ENCODE measurements around the gene VPS52.
A peak's percentile ranks its signal among the peaks of the same experiment; 100 is the strongest.

The VPS52 gene

GRCh38 chr6:33211136-33211535, 60.5 kb downstream of the VPS52 start:
- Histone ChIP-seq H3K9ac (ENCODE audit: low read depth in 1 of 2, low read length in 2 of 2) (no peak overlapping the region), H3K27ac (ENCODE audit: low read depth in 2 of 2, low read length in 2 of 2) (no peak overlapping the region), H3K4me3 (ENCODE audit: low read length in 2 of 2) (no peak overlapping the region), H3K27me3 (ENCODE audit: control insufficient read depth in 2 of 2, insufficient read depth in 2 of 2, low read length in 2 of 2) (peaks cover 9 to 28% of the 10 kb centered on the region in 2 donors), H3K4me1 (ENCODE audit: control insufficient read depth in 2 of 2, insufficient read depth in 2 of 2, low read length in 2 of 2) (peaks cover 12 to 19% of the 10 kb centered on the region in 2 donors), H3K36me3 (ENCODE audit: control insufficient read depth in 2 of 2, insufficient read depth in 2 of 2, low read length in 2 of 2) (peaks cover 6 to 10% of the 10 kb centered on the region in 2 donors), H3K9me3 (ENCODE audit: control insufficient read depth in 2 of 2, low read length in 2 of 2) (no peaks in the 10 kb centered on the region)

DNA sequence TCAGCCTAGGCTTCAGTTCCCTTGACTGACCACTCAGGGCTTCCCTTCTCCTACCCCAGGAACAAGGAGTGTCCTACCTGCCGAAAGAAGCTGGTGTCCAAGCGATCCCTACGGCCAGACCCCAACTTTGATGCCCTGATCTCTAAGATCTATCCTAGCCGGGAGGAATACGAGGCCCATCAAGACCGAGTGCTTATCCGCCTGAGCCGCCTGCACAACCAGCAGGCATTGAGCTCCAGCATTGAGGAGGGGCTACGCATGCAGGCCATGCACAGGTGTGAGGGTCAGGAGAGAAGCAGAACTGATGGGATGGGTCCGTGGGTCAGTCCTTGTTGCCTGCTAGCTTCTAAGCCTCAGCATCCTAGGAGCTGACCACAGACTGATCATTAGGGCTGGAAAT, 61.8 kb downstream of the VPS52 start:
- H3K9me3 ChIP-seq (ENCODE audit: control insufficient read depth in 2 of 2, low read length in 2 of 2), result no peaks in the 10 kb centered on the region
- peaks cover 18 to 25% of the 10 kb centered on the region in 2 donors for H3K4me1 ChIP-seq (ENCODE audit: control insufficient read depth in 2 of 2, insufficient read depth in 2 of 2, low read length in 2 of 2)
- no peak overlapping the region for H3K4me3 ChIP-seq (ENCODE audit: low read length in 2 of 2)
- H3K27ac ChIP-seq (ENCODE audit: low read depth in 2 of 2, low read length in 2 of 2), result no peak overlapping the region
- peaks cover 9 to 23% of the 10 kb centered on the region in 2 donors for H3K27me3 ChIP-seq (ENCODE audit: control insufficient read depth in 2 of 2, insufficient read depth in 2 of 2, low read length in 2 of 2)
- no peak overlapping the region for H3K9ac ChIP-seq (ENCODE audit: low read depth in 1 of 2, low read length in 2 of 2)
- H3K36me3 ChIP-seq (ENCODE audit: control insufficient read depth in 2 of 2, insufficient read depth in 2 of 2, low read length in 2 of 2), result peaks cover 6 to 10% of the 10 kb centered on the region in 2 donors

DNA sequence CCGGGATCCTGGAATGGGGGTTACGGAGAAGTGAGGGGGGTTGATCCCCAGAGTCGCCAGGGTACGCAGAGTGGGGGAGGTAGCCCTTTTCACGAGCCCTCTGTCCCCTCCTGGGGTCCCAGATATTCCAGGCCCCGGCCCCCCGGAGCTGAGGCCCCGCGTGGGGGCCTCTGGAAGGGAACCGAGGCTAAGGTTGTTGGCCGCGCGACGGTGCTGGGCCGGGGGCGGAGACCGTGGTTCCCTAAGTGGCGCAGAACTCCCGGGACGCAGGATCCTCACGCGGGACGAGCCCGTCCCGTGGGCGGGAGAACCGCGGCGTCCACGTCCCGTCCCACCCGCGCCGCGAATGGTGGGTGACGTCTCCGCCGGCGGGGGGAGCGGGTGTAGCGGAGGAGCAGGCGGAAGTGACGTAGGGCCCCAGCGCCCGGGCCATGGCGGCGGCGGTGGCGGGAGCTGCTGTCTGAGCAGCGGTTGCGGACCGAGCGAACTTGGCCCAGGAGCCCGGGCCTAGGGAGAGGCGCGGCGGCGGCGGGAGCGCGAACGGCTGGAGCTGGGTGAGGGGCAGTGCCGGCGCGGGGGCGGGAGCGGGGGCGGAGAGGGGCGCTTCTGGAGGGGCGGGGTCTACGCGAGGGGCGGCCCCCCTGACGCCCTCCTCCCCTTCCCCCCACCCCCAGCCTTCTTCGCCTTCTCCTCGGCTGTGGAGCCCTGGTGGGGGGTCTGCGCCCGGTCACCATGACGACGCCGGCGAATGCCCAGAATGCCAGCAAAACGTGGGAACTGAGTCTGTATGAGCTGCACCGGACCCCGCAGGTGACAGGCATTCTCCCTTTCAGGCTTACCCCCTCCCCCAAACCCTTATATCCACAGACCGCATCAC, 63.3 kb downstream of the VPS52 start, which contains the start of gene RING1:
Gene RING1 (plus strand): TSS at position 410 of the 877 bp plus-strand sequence. CDS start 323 bp downstream, at position 733.
- Histone ChIP-seq H3K4me3 (ENCODE audit: low read length in 2 of 2) (peak within 1 kb of the TSS; percentile 72 to 90), H3K27me3 (ENCODE audit: control insufficient read depth in 2 of 2, insufficient read depth in 2 of 2, low read length in 2 of 2) (peaks cover 3 to 13% of the 10 kb centered on the region in 2 donors), H3K9ac (ENCODE audit: low read depth in 1 of 2, low read length in 2 of 2) (peak within 1 kb of the TSS; percentile 97 to 98), H3K36me3 (ENCODE audit: control insufficient read depth in 2 of 2, insufficient read depth in 2 of 2, low read length in 2 of 2) (peaks cover 13 to 15% of the 10 kb centered on the region in 2 donors), H3K4me1 (ENCODE audit: control insufficient read depth in 2 of 2, insufficient read depth in 2 of 2, low read length in 2 of 2) (peaks cover 25 to 29% of the 10 kb centered on the region in 2 donors), H3K9me3 (ENCODE audit: control insufficient read depth in 2 of 2, low read length in 2 of 2) (no peaks in the 10 kb centered on the region), H3K27ac (ENCODE audit: low read depth in 2 of 2, low read length in 2 of 2) (peak within 1 kb of the TSS; percentile 87 to 91)

GRCh38 chr6:33207552-33208090, 64.1 kb downstream of the VPS52 start:
- peak overlapping the region; percentile 97 to 98 for H3K9ac ChIP-seq (ENCODE audit: low read depth in 1 of 2, low read length in 2 of 2)
- H3K9me3 ChIP-seq (ENCODE audit: control insufficient read depth in 2 of 2, low read length in 2 of 2), result no peaks in the 10 kb centered on the region
- peaks cover 19 to 25% of the 10 kb centered on the region in 2 donors for H3K4me1 ChIP-seq (ENCODE audit: control insufficient read depth in 2 of 2, insufficient read depth in 2 of 2, low read length in 2 of 2)
- peak overlapping the region; percentile 87 to 91 for H3K27ac ChIP-seq (ENCODE audit: low read depth in 2 of 2, low read length in 2 of 2)
- H3K4me3 ChIP-seq (ENCODE audit: low read length in 2 of 2), result peak overlapping the region; percentile 72 to 90
- H3K27me3 ChIP-seq (ENCODE audit: control insufficient read depth in 2 of 2, insufficient read depth in 2 of 2, low read length in 2 of 2), result peaks cover 0 to 6% of the 10 kb centered on the region in 2 donors
- peaks cover 20 to 22% of the 10 kb centered on the region in 2 donors for H3K36me3 ChIP-seq (ENCODE audit: control insufficient read depth in 2 of 2, insufficient read depth in 2 of 2, low read length in 2 of 2)

- Histone ChIP-seq H3K27me3 (ENCODE audit: control insufficient read depth in 2 of 2, insufficient read depth in 2 of 2, low read length in 2 of 2) (peaks cover 0 to under 1% of the 10 kb centered on the region in 2 donors), H3K9me3 (ENCODE audit: control insufficient read depth in 2 of 2, low read length in 2 of 2) (no peaks in the 10 kb centered on the region), H3K4me3 (ENCODE audit: low read length in 2 of 2) (peak overlapping the region; percentile 72 to 90), H3K27ac (ENCODE audit: low read depth in 2 of 2, low read length in 2 of 2) (no peak overlapping the region), H3K36me3 (ENCODE audit: control insufficient read depth in 2 of 2, insufficient read depth in 2 of 2, low read length in 2 of 2) (peaks cover 26 to 28% of the 10 kb centered on the region in 2 donors), H3K4me1 (ENCODE audit: control insufficient read depth in 2 of 2, insufficient read depth in 2 of 2, low read length in 2 of 2) (peaks cover 24 to 29% of the 10 kb centered on the region in 2 donors), H3K9ac (ENCODE audit: low read depth in 1 of 2, low read length in 2 of 2) (peak overlapping the region; percentile 10 to 98)
These were observed 64.7 kb downstream of the VPS52 start for GRCh38 chr6:33206864-33207551.

DNA sequence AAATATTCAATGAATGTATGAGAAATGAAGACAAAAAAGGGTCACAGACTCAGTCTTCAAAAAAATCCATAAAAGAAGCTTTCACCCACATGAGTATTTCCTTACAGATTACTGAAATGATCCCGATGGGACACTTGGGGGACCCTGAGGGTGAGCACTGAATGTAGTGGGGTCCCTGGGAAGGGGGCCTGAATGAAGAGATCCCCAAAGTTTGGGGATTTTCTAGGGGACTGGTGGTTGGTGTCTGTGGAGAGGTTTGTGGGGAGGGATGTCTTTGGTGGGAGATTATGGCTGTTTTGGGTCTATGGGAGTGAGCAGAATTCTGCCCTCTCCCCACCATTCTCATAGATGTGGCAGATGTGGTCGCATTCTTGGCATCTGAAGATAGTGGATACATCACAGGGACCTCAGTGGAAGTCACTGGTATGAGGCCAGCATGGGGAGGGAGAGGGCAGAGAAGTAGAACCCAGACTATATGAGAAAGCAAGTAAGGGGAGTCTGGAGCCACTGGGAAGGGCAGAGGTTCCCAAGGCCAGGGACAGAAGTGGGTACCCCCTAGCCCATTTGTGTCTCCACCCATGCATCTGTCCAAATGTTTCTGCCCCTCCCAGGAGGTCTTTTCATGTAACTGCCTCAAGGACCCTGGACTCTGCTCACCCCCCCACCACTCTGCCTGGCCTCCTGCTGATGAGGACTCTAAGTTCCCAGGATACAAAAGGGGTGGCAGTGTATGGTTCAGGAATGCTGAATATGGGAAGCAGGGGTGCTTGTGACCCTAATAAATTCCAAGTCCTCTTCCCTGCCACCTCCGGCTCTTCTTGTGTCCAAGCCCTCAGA, 65.4 kb downstream of the VPS52 start:
- Histone ChIP-seq H3K36me3 (ENCODE audit: control insufficient read depth in 2 of 2, insufficient read depth in 2 of 2, low read length in 2 of 2) (peaks cover 30 to 31% of the 10 kb centered on the region in 2 donors), H3K4me1 (ENCODE audit: control insufficient read depth in 2 of 2, insufficient read depth in 2 of 2, low read length in 2 of 2) (peaks cover 31 to 36% of the 10 kb centered on the region in 2 donors), H3K4me3 (ENCODE audit: low read length in 2 of 2) (no peak overlapping the region), H3K27ac (ENCODE audit: low read depth in 2 of 2, low read length in 2 of 2) (no peak overlapping the region), H3K9ac (ENCODE audit: low read depth in 1 of 2, low read length in 2 of 2) (no peak overlapping the region), H3K27me3 (ENCODE audit: control insufficient read depth in 2 of 2, insufficient read depth in 2 of 2, low read length in 2 of 2) (no peaks in the 10 kb centered on the region), H3K9me3 (ENCODE audit: control insufficient read depth in 2 of 2, low read length in 2 of 2) (no peaks in the 10 kb centered on the region)

DNA sequence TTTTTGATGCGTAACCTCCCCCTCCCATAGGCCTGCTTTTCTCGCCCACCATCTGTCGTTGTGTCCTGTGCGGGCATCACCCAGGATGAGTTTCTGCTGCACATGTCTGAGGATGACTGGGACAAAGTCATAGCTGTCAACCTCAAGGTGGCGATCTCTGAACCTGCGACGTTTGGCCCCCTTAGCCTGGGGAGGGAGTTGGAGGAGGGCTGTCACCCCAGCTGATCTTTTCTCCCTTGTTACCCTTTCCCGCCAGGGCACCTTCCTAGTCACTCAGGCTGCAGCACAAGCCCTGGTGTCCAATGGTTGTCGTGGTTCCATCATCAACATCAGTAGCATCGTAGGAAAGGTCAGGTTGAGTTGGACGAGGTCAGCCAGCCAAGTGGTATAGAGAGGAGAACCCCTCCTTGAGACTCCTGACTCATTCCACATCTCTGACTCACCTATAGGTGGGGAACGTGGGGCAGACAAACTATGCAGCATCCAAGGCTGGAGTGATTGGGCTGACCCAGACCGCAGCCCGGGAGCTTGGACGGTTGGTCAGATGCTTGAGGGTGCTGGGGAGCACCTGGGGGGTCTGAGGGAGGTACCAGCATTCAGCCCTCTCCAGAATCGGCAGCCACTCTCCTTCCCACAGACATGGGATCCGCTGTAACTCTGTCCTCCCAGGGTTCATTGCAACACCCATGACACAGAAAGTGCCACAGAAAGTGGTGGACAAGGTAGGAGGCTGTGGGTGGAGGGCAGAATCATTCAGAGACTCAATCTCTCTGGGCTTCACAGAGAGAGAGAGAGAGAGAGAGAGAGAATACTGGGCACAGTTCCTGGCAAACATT, 66.3 kb downstream of the VPS52 start:
- H3K9ac ChIP-seq (ENCODE audit: low read depth in 1 of 2, low read length in 2 of 2), result peak overlapping the region; percentile 84 to 90
- H3K27me3 ChIP-seq (ENCODE audit: control insufficient read depth in 2 of 2, insufficient read depth in 2 of 2, low read length in 2 of 2), result no peaks in the 10 kb centered on the region
- H3K4me3 ChIP-seq (ENCODE audit: low read length in 2 of 2), result peak overlapping the region; percentile 83 to 85
- peaks cover 33 to 37% of the 10 kb centered on the region in 2 donors for H3K4me1 ChIP-seq (ENCODE audit: control insufficient read depth in 2 of 2, insufficient read depth in 2 of 2, low read length in 2 of 2)
- H3K36me3 ChIP-seq (ENCODE audit: control insufficient read depth in 2 of 2, insufficient read depth in 2 of 2, low read length in 2 of 2), result peaks cover 27 to 30% of the 10 kb centered on the region in 2 donors
- H3K9me3 ChIP-seq (ENCODE audit: control insufficient read depth in 2 of 2, low read length in 2 of 2), result no peaks in the 10 kb centered on the region
- H3K27ac ChIP-seq (ENCODE audit: low read depth in 2 of 2, low read length in 2 of 2), result peak overlapping the region in 1 of 2 donors; percentile 80

DNA sequence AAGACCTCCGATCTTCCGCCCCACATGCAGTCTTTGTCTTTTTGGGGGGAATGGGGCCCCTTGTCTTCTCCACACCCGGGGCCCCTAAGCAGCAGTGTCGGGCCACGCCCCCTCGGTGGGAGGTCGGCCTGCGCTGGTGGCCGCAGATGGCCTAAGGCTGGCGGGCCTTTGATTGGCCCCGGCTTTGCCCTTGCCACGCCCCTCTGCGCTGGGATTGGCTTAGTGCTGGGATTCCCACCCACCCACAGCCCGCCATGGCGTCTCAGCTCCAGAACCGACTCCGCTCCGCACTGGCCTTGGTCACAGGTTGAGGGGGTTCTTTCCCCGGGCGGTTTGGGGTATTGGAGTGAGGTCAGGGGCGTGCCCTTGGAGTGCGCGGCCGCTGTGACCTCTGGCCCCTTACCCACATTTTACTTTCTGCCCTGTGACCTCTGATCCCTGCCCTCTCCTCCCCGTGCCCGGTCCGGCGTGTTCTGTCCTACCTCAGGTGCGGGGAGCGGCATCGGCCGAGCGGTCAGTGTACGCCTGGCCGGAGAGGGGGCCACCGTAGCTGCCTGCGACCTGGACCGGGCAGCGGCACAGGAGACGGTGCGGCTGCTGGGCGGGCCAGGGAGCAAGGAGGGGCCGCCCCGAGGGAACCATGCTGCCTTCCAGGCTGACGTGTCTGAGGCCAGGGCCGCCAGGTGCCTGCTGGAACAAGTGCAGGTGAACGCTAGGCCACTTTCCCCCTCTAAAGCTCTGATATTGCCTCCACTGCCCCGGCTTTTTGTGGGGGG, 67.1 kb downstream of the VPS52 start, which contains the start of gene HSD17B8:
Gene HSD17B8 (plus strand): TSS at position 241 of the 776 bp plus-strand sequence. CDS start 14 bp downstream, at position 255.
- peaks cover 22 to 25% of the 10 kb centered on the region in 2 donors for H3K36me3 ChIP-seq (ENCODE audit: control insufficient read depth in 2 of 2, insufficient read depth in 2 of 2, low read length in 2 of 2)
- H3K27ac ChIP-seq (ENCODE audit: low read depth in 2 of 2, low read length in 2 of 2), result peak within 1 kb of the TSS; percentile 66 to 80
- H3K9ac ChIP-seq (ENCODE audit: low read depth in 1 of 2, low read length in 2 of 2), result peak within 1 kb of the TSS; percentile 84 to 90
- no peaks in the 10 kb centered on the region for H3K27me3 ChIP-seq (ENCODE audit: control insufficient read depth in 2 of 2, insufficient read depth in 2 of 2, low read length in 2 of 2)
- no peaks in the 10 kb centered on the region for H3K9me3 ChIP-seq (ENCODE audit: control insufficient read depth in 2 of 2, low read length in 2 of 2)
- H3K4me1 ChIP-seq (ENCODE audit: control insufficient read depth in 2 of 2, insufficient read depth in 2 of 2, low read length in 2 of 2), result peaks cover 35 to 39% of the 10 kb centered on the region in 2 donors
- peak within 1 kb of the TSS; percentile 83 to 85 for H3K4me3 ChIP-seq (ENCODE audit: low read length in 2 of 2)

Data from mucosa of rectum (tissue), 2 donors.